ENCODE measurements around the gene CDKN1A. TPM values are rescaled to one million over a fixed set of nuclear protein-coding genes. Genes with fewer than 3 reads are reported as not detected.
A peak's percentile ranks its signal among the peaks of the same experiment; 100 is the strongest.

CDKN1A gene
- total RNA-seq, 3 donors from 2014 or later (not counting 1 experiment from before 2014, with no cell fraction given), result 19.1 to 40.7 (median 25.4) TPM

DNA sequence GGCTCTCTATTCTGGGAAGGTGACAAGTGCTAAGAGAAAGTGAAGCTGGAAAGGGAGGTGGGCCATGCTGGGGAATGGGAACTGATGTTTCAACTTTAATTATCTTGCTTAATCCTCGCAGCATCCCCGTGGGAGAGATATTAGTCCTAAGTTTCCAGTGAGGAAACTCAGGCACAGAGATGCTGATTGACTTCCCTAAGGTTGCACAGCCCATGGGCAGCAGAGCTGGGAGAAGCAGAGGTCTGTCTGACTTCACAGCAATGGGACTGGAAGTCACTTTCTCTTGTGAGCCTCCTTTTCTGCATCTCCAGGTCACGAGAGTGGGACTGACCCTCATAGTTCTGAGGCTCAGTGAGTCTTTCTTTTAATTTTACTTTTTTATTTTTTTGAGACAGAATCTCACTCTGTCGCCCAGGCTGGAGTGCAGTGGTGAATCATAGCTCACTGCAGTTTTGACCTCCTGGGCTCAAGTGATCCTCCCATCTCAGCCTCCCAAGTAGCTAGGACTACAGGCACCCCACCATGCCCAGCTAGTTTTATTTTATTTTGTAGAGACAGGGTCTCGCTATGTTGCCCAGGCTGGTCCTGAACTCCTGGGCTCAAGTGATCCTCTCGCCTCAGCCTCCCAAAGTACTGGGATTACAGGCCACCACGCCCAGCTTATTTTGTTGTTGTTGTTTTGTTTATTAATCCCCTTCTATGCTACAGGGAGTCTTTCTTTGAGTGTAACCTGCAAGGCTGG lies 21.7 kb downstream of the CDKN1A start:
- Mint-ChIP-seq H3K9me3 (no peaks in the 10 kb centered on the region), H3K36me3 (no peaks in the 10 kb centered on the region), H3K27me3 (ENCODE audit: low read depth in 2 of 2) (peaks cover 0 to 5% of the 10 kb centered on the region in 2 donors), H3K4me1 (peaks cover 0 to 4% of the 10 kb centered on the region in 2 donors), H3K4me3 (no peak overlapping the region), H3K27ac (peak overlapping the region in 1 of 2 donors; percentile 27)
- no peak for DNase-seq
- Histone ChIP-seq H3K27ac (ENCODE audit: low read length) (no peak overlapping the region), H3K36me3 (ENCODE audit: control insufficient read depth, insufficient read depth, low read length) (no peaks in the 10 kb centered on the region), H3K4me1 (ENCODE audit: control insufficient read depth, insufficient read depth, low read length) (peaks cover 14% of the 10 kb centered on the region), H3K9me3 (ENCODE audit: control insufficient read depth, insufficient read depth, low read length) (no peaks in the 10 kb centered on the region), H3K27me3 (ENCODE audit: control insufficient read depth, insufficient read depth, low read length) (no peaks in the 10 kb centered on the region), H3K4me3 (ENCODE audit: low read length) (no peak overlapping the region)
- ATAC-seq, result no peak
- TF ChIP-seq, protein P1, sequence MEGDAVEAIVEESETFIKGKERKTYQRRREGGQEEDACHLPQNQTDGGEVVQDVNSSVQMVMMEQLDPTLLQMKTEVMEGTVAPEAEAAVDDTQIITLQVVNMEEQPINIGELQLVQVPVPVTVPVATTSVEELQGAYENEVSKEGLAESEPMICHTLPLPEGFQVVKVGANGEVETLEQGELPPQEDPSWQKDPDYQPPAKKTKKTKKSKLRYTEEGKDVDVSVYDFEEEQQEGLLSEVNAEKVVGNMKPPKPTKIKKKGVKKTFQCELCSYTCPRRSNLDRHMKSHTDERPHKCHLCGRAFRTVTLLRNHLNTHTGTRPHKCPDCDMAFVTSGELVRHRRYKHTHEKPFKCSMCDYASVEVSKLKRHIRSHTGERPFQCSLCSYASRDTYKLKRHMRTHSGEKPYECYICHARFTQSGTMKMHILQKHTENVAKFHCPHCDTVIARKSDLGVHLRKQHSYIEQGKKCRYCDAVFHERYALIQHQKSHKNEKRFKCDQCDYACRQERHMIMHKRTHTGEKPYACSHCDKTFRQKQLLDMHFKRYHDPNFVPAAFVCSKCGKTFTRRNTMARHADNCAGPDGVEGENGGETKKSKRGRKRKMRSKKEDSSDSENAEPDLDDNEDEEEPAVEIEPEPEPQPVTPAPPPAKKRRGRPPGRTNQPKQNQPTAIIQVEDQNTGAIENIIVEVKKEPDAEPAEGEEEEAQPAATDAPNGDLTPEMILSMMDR (IDR thresholded peaks at IDR 0.05), result no peak
- intact Hi-C loops (cut with micrococcal nuclease), result no loop called here
- WGBS (ENCODE audit: insufficient coverage), result 81% methylated on average over 6 of the region's 7 CpGs

DNA sequence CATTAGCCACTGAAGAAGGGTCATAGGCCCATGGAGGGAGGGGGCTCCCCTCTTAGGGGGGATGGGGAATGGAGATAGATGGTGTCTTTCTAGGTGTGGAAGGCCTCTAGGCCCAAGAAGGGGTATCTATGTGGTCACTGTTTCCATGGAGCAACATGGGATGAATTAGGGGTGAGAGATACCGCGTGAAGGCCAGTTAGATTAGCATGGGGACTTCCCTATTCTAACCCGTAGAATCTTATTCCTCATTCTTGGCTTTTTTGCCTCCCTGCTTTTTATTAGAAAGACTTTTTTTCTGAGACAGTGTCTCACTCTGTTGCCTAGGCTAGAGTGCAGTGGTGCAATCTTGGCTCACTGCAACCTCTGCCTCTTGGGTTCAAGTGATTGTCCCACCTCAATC lies 22.3 kb downstream of the CDKN1A start:
- peaks cover 14% of the 10 kb centered on the region for H3K4me1 ChIP-seq (ENCODE audit: control insufficient read depth, insufficient read depth, low read length)
- TF ChIP-seq, protein P1 (IDR thresholded peaks at IDR 0.05), result no peak
- Mint-ChIP-seq H3K4me3 (no peak overlapping the region), H3K27me3 (ENCODE audit: low read depth in 2 of 2) (peaks cover 0 to 5% of the 10 kb centered on the region in 2 donors), H3K4me1 (peaks cover 0 to 4% of the 10 kb centered on the region in 2 donors), H3K36me3 (no peaks in the 10 kb centered on the region), H3K27ac (no peak overlapping the region), H3K9me3 (no peaks in the 10 kb centered on the region)
- no peaks in the 10 kb centered on the region for H3K9me3 ChIP-seq (ENCODE audit: control insufficient read depth, insufficient read depth, low read length)
- no peak for DNase-seq
- intact Hi-C loops (cut with micrococcal nuclease), result no loop called here
- ATAC-seq, result peak in 1 of 3 donors; percentile 57
- no peaks in the 10 kb centered on the region for H3K36me3 ChIP-seq (ENCODE audit: control insufficient read depth, insufficient read depth, low read length)
- no peaks in the 10 kb centered on the region for H3K27me3 ChIP-seq (ENCODE audit: control insufficient read depth, insufficient read depth, low read length)
- no peak overlapping the region for H3K27ac ChIP-seq (ENCODE audit: low read length)
- H3K4me3 ChIP-seq (ENCODE audit: low read length), result no peak overlapping the region
- 55% methylated on average over 2 of the region's 3 CpGs for WGBS (ENCODE audit: insufficient coverage)

DNA sequence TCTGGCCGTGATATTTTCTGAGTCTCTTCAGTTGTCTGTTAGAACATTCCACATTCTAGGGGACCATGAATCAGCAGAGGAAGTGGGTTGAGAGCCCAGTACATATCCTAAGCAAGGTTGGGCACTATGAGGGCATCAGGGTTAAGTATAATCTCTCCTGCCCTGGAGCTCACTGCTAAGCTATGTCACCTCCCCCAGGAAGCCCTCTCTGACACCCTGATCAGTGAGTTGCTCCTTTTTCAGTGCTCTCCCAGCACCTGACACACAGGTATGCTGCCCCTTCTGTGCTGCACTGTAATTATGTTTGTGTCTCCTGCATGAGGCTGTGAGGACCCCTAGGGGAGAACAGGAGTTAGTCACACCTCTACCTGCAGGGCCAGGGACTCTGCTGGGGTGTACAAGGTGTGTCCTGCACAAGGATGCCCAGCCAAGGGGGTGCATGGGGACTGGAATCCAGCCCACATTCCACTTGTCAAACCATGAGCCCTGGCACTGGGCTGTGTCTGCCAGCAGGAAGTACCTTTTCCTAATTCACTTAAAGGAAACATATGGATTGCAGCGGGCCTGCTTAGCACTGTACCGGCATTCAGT lies 23.0 kb downstream of the CDKN1A start:
- no peak for ATAC-seq
- Mint-ChIP-seq H3K27me3 (ENCODE audit: low read depth in 2 of 2) (peaks cover 0 to 5% of the 10 kb centered on the region in 2 donors), H3K27ac (no peak overlapping the region), H3K4me1 (peaks cover 0 to 4% of the 10 kb centered on the region in 2 donors), H3K9me3 (no peaks in the 10 kb centered on the region), H3K36me3 (no peaks in the 10 kb centered on the region), H3K4me3 (no peak overlapping the region)
- WGBS (ENCODE audit: insufficient coverage), result 78% methylated on average over 3 of the region's 3 CpGs
- H3K4me1 ChIP-seq (ENCODE audit: control insufficient read depth, insufficient read depth, low read length), result peaks cover 14% of the 10 kb centered on the region
- no peak overlapping the region for H3K4me3 ChIP-seq (ENCODE audit: low read length)
- no peaks in the 10 kb centered on the region for H3K27me3 ChIP-seq (ENCODE audit: control insufficient read depth, insufficient read depth, low read length)
- no peaks in the 10 kb centered on the region for H3K36me3 ChIP-seq (ENCODE audit: control insufficient read depth, insufficient read depth, low read length)
- TF ChIP-seq, protein P1 (IDR thresholded peaks at IDR 0.05), result no peak
- intact Hi-C loops (cut with micrococcal nuclease), result no loop called here
- peak in 1 of 2 donors; percentile 41 for DNase-seq
- no peaks in the 10 kb centered on the region for H3K9me3 ChIP-seq (ENCODE audit: control insufficient read depth, insufficient read depth, low read length)
- no peak overlapping the region for H3K27ac ChIP-seq (ENCODE audit: low read length)

All from natural killer cell (primary cell).